RKO (cell line): ENCODE data around the gene MINK1.

Experiments used
- DNase-seq: peaks from one replicate; pipeline ENCODE4 v3.0.0-alpha.2; 2016; ENCODE audit warnings: low spot score

Gene MINK1

DNA sequence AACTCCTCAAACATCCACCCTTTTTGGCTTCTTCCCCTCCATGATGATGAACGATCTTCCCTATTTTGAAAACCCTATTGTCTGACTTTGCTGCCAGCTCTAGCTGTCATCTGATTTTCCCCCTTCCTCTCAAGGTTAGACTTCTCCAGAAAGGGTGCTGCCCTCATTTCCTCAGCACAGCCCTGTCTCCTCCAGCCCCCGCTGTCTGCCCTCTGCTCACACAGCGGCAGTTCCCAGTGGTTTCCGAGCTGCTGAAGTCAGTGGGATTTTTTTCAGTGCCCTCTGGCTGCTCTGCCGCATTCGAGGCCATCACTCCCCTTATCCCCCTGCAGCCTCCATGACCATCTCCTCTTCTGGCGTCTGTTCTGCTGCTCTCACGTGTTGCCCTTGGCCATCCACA lies 39.6 kb downstream of the MINK1 start:
- DNase-seq, result no peak

DNA sequence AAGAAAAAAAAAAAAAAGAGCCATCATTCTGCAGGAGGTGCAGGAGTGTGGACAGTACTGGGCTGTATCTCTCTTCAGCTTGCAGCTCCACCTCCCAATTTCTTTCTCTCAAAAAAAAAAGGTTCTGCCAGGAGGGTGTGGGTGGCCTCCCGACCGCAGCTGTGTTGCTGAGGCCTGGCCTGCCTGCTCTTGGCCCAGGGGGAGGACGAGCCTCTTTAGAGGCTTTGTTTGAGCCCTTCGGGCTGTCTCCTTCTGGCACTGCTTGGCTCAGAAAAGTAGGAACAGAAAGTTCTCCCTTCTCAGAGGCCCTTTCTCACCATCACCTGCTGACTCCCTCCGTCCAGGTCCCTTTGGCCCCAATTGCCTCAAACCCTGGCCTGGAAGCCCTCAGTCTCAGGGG lies 43.9 kb downstream of the MINK1 start:
- DNase-seq, result no peak

GRCh38 chr17:4879601-4880000 lies 46.5 kb downstream of the MINK1 start:
- DNase-seq, result no peak

- no peak for DNase-seq
These were observed 47.7 kb downstream of the MINK1 start for GRCh38 chr17:4880857-4881256.

GRCh38 chr17:4881761-4882555 lies 48.8 kb downstream of the MINK1 start:
- DNase-seq, result no peak

DNA sequence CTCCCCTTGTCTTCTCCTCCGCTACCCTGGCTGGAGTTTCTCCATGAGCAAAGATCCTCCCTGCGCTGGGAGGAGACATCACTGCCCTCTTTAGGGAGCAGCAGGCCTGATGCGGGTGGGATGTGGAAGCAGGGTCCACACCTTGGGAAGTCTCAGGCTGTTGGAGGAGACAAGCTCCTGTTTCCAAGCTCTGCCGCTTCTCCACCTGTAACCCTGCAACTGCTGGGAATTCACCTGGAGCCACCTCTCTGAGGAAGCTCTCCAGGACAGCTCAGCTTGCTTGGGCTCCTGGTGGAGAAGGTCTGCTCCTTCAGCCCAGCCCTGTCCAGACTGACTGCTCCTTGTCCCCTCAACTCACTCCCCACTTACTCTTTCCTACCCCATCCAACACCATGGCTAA lies 51.3 kb downstream of the MINK1 start:
- no peak for DNase-seq

DNA sequence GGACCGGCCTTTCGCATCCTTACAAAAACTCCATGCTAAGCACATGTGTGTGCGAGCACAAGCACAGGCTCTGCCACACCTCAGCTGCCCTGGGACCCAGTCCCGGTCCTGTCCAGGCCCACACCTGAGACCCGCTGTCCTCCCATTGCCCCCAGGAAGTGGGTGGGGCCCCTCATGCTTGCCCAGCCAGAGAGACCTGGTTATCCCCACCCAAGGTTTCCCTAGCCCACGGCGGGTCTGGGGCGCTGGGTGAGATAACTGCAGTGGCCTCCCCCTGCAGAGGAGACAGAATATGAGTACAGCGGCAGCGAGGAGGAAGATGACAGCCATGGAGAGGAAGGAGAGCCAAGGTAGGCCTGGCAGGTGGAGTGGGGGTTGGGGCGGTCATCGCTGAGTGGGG lies 53.7 kb downstream of the MINK1 start:
- DNase-seq, result no peak

DNA sequence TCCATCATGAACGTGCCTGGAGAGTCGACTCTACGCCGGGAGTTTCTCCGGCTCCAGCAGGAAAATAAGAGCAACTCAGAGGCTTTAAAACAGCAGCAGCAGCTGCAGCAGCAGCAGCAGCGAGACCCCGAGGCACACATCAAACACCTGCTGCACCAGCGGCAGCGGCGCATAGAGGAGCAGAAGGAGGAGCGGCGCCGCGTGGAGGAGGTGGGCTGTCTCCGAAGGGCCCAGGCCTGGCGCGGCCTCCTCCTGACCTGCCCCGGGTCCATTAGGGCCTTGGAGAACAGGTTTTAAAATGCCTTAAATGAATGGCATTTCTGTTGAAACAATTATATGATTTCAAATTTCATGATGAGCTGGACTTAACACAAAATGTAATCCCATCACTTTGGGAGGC lies 54.4 kb downstream of the MINK1 start:
- DNase-seq, result no peak

- DNase-seq, result no peak
These were observed 58.6 kb downstream of the MINK1 start for GRCh38 chr17:4891411-4892410.

DNA sequence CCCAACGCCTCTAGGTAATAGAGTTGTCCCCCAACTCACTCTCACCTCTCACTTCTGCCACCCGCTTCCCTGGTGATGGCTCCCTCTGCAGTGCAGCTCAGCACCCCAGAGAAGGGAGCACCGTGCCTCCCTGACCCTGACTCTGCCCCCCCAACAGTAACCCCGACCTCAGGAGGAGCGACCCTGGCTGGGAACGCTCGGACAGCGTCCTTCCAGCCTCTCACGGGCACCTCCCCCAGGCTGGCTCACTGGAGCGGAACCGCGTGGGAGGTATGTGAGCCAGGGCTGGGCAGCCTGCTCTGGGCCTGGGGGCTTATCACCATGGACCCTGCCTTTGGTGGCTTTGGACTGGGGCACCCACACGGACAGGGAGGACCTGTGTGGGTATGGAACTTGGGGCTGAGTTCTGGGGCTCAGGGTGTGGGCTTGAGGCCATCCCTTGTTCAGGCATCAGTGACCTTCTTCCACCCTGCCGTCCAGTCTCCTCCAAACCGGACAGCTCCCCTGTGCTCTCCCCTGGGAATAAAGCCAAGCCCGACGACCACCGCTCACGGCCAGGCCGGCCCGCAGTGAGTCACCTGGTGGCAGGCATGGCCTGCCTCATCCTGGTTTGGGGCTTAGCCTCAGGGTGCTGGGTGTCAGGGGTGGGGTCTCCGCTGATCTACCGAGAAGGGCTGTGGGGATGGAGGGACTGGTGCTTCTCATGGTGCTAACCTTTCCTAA lies 59.5 kb downstream of the MINK1 start:
- no peak for DNase-seq

DNA sequence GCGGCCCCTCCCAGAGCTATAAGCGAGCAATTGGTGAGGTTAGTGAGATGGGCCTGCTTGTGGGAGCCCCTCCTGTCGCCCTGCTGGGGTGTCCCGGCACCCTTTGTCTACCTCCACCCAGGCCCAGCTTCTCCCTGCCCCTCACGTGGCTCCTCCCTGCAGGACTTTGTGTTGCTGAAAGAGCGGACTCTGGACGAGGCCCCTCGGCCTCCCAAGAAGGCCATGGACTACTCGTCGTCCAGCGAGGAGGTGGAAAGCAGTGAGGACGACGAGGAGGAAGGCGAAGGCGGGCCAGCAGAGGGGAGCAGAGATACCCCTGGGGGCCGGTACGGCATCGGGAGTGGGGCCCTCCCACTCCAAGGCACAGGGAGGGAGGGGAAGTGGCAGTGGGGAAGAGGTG lies 60.1 kb downstream of the MINK1 start:
- no peak for DNase-seq

DNA sequence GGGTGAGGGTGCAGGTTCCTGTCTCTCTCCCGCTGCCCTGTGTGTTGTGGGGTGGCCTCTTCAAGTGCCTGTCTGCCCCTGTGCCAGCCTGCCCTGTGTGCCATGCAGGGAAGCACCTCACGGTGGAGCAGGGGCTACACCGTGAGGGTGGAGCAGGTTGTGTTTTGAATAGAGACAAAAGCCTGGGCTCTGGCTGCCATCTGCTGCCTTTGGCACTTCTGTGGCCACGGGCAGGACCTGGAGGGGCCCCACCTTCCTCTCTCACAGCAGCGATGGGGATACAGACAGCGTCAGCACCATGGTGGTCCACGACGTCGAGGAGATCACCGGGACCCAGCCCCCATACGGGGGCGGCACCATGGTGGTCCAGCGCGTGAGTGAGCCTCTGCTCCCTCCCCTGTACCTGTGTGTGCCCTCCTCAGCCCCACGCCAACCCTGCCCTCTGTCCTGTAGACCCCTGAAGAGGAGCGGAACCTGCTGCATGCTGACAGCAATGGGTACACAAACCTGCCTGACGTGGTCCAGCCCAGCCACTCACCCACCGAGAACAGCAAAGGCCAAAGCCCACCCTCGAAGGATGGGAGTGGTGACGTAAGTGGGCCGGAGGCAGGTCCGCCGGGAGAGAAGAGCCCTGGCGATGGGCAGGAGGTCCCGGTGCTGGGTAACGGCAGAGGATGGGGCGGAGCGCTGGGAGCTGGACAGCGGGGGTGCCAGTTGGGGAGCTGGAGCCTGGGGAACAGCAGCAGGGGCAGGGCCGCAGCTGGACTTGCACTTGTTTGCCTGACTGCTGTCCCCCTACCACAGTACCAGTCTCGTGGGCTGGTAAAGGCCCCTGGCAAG lies 60.8 kb downstream of the MINK1 start:
- DNase-seq, result no peak

DNA sequence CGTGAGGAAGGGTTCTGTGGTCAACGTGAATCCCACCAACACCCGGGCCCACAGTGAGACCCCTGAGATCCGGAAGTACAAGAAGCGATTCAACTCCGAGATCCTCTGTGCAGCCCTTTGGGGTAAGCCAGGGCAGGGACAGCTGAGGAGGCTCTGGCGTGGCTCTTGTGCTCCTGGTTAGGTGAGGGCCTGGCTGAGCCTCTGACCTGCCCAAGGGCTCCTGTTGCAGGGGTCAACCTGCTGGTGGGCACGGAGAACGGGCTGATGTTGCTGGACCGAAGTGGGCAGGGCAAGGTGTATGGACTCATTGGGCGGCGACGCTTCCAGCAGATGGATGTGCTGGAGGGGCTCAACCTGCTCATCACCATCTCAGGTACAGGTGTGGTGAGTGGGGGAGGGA lies 62.0 kb downstream of the MINK1 start:
- no peak for DNase-seq

DNA sequence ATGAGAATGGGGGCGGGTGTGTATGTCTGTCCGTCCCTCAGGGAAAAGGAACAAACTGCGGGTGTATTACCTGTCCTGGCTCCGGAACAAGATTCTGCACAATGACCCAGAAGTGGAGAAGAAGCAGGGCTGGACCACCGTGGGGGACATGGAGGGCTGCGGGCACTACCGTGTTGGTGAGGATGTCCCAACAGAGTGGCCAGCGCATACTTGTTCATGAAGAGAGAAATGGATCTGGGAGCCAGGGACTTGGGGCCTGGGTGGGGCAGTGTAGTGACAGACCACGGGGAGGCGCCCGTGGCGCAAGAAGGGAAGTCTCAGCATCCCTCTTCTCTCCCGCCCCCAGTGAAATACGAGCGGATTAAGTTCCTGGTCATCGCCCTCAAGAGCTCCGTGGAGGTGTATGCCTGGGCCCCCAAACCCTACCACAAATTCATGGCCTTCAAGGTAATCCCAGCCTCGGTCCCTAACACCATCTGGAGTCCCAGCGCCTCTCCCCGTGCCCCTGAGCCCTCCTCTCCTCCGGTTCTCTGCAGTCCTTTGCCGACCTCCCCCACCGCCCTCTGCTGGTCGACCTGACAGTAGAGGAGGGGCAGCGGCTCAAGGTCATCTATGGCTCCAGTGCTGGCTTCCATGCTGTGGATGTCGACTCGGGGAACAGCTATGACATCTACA lies 62.7 kb downstream of the MINK1 start:
- no peak for DNase-seq

GRCh38 chr17:4896332-4897197 lies 63.4 kb downstream of the MINK1 start:
- DNase-seq, result no peak

GRCh38 chr17:4897198-4897687 lies 64.1 kb downstream of the MINK1 start:
- no peak for DNase-seq

DNA sequence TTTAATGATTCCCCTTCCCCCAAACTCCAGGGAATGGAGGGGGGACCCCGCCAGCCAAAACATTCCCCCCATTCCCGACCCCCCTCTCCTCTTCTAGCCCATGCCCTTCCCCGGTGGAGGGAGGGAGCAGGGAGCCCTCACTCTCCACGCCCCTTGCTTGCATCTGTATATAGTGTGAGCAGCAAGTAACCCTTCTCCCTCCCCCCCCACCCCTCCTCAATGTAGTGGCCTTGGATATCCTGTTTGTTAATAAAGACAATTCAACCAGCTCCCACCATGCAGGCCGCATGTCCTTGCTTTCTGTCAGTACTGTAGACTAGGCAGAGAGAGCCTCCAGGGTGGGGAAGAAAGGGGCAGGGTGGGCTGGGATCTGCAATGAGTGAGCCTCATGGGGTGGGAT lies 64.6 kb downstream of the MINK1 start:
- no peak for DNase-seq

GRCh38 chr17:4898351-4898750 lies 65.2 kb downstream of the MINK1 start:
- DNase-seq, result no peak

GRCh38 chr17:4898927-4899326 lies 65.8 kb downstream of the MINK1 start:
- no peak for DNase-seq
